Loucy (cell line): ENCODE results near the gene COPS3.

Experiments
- H2AFZ ChIP-seq: fragments of 200-600 bp; sonication (generic); 2 replicates; pipeline ENCODE4 v1.6.0; 2016; ENCODE audit warnings: antibody characterized with exemption, mild to moderate bottlenecking, low read length, moderate library complexity
- H3F3A ChIP-seq: fragments of 200-600 bp; 2 replicates; pipeline ENCODE4 v1.6.0; 2016; ENCODE audit warnings: antibody characterized with exemption, low read depth, mild to moderate bottlenecking
- H3K27me3 ChIP-seq: fragments of 200-600 bp; sonication (generic); 2 replicates; pipeline ENCODE4 v1.6.1; 2014; ENCODE audit warnings: low read length, mild to moderate bottlenecking; ENCODE audit not compliant: insufficient read depth, poor library complexity, severe bottlenecking
- H3K36me3 ChIP-seq: fragments of 200-600 bp; sonication (generic); 2 replicates; pipeline ENCODE4 v1.6.1; 2016; ENCODE audit warnings: low read length; ENCODE audit not compliant: insufficient read depth
- H3K4me1 ChIP-seq: fragments of 200-600 bp; sonication (generic); 2 replicates; pipeline ENCODE4 v1.5.1; 2014; ENCODE audit warnings: low read length, mild to moderate bottlenecking; ENCODE audit not compliant: insufficient read depth, poor library complexity, severe bottlenecking
- H3K4me2 ChIP-seq: fragments of 200-600 bp; sonication (generic); 2 replicates; pipeline ENCODE4 v1.6.0; 2014; ENCODE audit warnings: antibody characterized with exemption, low read length, low read depth, mild to moderate bottlenecking; ENCODE audit not compliant: poor library complexity, severe bottlenecking
- H3K4me3 ChIP-seq: fragments of 200-600 bp; sonication (generic); 2 replicates; pipeline ENCODE4 v1.5.1; 2014; ENCODE audit warnings: low read length, mild to moderate bottlenecking, mixed read lengths; ENCODE audit not compliant: poor library complexity, severe bottlenecking
- H3K79me2 ChIP-seq: fragments of 200-600 bp; sonication (generic); 2 replicates; pipeline ENCODE4 v1.6.1; 2014; ENCODE audit warnings: low read length; ENCODE audit not compliant: insufficient read depth
- H3K9ac ChIP-seq: fragments of 200-600 bp; sonication (generic); 2 replicates; pipeline ENCODE4 v1.6.0; 2014; ENCODE audit warnings: mild to moderate bottlenecking, low read depth, low read length, moderate library complexity; ENCODE audit not compliant: poor library complexity, severe bottlenecking
- H3K9me2 ChIP-seq: fragments of 200-600 bp; sonication (generic); replicated peaks from 2 replicates; pipeline ENCODE4 v1.6.1; 2016; ENCODE audit warnings: low read depth, low read length, mixed read lengths
- H3K9me3 ChIP-seq: fragments of 200-600 bp; sonication (generic); 2 replicates; pipeline ENCODE4 v1.6.1; 2014; ENCODE audit warnings: mild to moderate bottlenecking, antibody characterized with exemption, low read length, low read depth; ENCODE audit not compliant: insufficient read depth
- H4K20me1 ChIP-seq: fragments of 200-600 bp; sonication (generic); 2 replicates; pipeline ENCODE4 v1.6.0; 2014; ENCODE audit warnings: antibody characterized with exemption, low read length, mild to moderate bottlenecking; ENCODE audit not compliant: insufficient read depth, poor library complexity, severe bottlenecking
- CTCF ChIP-seq: fragments of 200-600 bp; sonication (generic); conservative IDR thresholded peaks from 2 replicates; pipeline ENCODE4 v1.5.1; 2014; ENCODE audit warnings: mild to moderate bottlenecking, antibody characterized with exemption, low read length
- EZH2phosphoT487 ChIP-seq: fragments of 200-600 bp; IDR thresholded peaks from 2 replicates; pipeline ENCODE4 v1.6.1; 2018; ENCODE audit warnings: antibody characterized with exemption, mild to moderate bottlenecking, moderate library complexity, borderline replicate concordance

The COPS3 gene

GRCh38 chr17:17200831-17201230, 80.2 kb downstream of the COPS3 start:
- no peaks in the 10 kb centered on the region for H3K27me3 ChIP-seq
- H3K9me3 ChIP-seq, result no peaks in the 10 kb centered on the region
- H3F3A ChIP-seq, result no peaks in the 10 kb centered on the region
- peaks cover 28% of the 10 kb centered on the region for H4K20me1 ChIP-seq
- H3K4me2 ChIP-seq, result no peak overlapping the region
- H3K4me1 ChIP-seq, result peaks cover 24% of the 10 kb centered on the region
- no peaks in the 10 kb centered on the region for H3K9me2 ChIP-seq
- no peak overlapping the region for H3K4me3 ChIP-seq
- no peak overlapping the region for H3K9ac ChIP-seq
- H3K79me2 ChIP-seq, result peaks cover 31% of the 10 kb centered on the region; the same call in 1 of the 2 replicates
- peaks cover 6% of the 10 kb centered on the region; the same call in 1 of the 2 replicates for H3K36me3 ChIP-seq
- no peak for TF ChIP-seq EZH2phosphoT487
- no peak for TF ChIP-seq CTCF
- no peak overlapping the region for H2AFZ ChIP-seq

GRCh38 chr17:17200311-17200710, 80.7 kb downstream of the COPS3 start:
- Histone ChIP-seq H3K4me2 (no peak overlapping the region), H3K9ac (no peak overlapping the region), H3K27me3 (no peaks in the 10 kb centered on the region), H3K4me1 (peaks cover 19% of the 10 kb centered on the region), H3K36me3 (peaks cover 6% of the 10 kb centered on the region; the same call in 1 of the 2 replicates), H3K4me3 (no peak overlapping the region), H3K9me3 (no peaks in the 10 kb centered on the region), H3K79me2 (peaks cover 28% of the 10 kb centered on the region; the same call in 1 of the 2 replicates), H4K20me1 (peaks cover 28% of the 10 kb centered on the region), H2AFZ (no peak overlapping the region), H3F3A (no peaks in the 10 kb centered on the region), H3K9me2 (no peaks in the 10 kb centered on the region)
- no peak for TF ChIP-seq EZH2phosphoT487
- TF ChIP-seq CTCF, result no peak

- no peaks in the 10 kb centered on the region for H3K9me2 ChIP-seq
- no peak overlapping the region for H3K4me2 ChIP-seq
- H3K27me3 ChIP-seq, result no peaks in the 10 kb centered on the region
- no peak overlapping the region for H3K4me3 ChIP-seq
- peaks cover 8% of the 10 kb centered on the region; the same call in 1 of the 2 replicates for H3K79me2 ChIP-seq
- no peaks in the 10 kb centered on the region for H3F3A ChIP-seq
- H3K9ac ChIP-seq, result no peak overlapping the region
- peaks cover 9% of the 10 kb centered on the region for H4K20me1 ChIP-seq
- TF ChIP-seq EZH2phosphoT487 (no peak), CTCF (no peak)
- peaks cover 6% of the 10 kb centered on the region; the same call in 1 of the 2 replicates for H3K36me3 ChIP-seq
- no peaks in the 10 kb centered on the region for H3K9me3 ChIP-seq
- no peak overlapping the region for H2AFZ ChIP-seq
- peaks cover 1% of the 10 kb centered on the region for H3K4me1 ChIP-seq
Measured at GRCh38 chr17:17198281-17198680, 82.8 kb downstream of the COPS3 start.
